ENCODE data around the gene EPHA10.
"Not testable (repeated sequence)": the region's sequence is repeated elsewhere in the genome, so short reads cannot be mapped to it uniquely, and the experiment has no call there.

- TF ChIP-seq CTCF (IDR thresholded peaks at IDR 0.05; ENCODE audit: low read length); EZH2 (IDR thresholded peaks at IDR 0.05; ENCODE audit: borderline replicate concordance, low read length): not testable (repeated sequence)
These were observed 26.3 kb downstream of the EPHA10 start for GRCh38 chr1:37738619-37739018.
